Measurements from ENCODE around the gene SGMS1. TPM values are rescaled to one million over a fixed set of nuclear protein-coding genes. Genes with fewer than 3 reads are reported as not detected.
"Not testable (repeated sequence)": the region's sequence is repeated elsewhere in the genome, so short reads cannot be mapped to it uniquely, and the experiment has no call there.

SGMS1 gene
- total RNA-seq, 2 experiments from 2014 or later = 7.5 to 9.0 TPM

GRCh38 chr10:50358411-50358810 is 265.3 kb downstream of the SGMS1 start:
- Mint-ChIP-seq H3K9me3 (ENCODE audit: low read depth) (peaks cover 9% of the 10 kb centered on the region), H3K27me3 (no peaks in the 10 kb centered on the region), H3K36me3 (ENCODE audit: low read depth) (peaks cover 23% of the 10 kb centered on the region), H3K27ac (no peak overlapping the region), H3K4me3 (no peak overlapping the region), H3K4me1 (peaks cover 10% of the 10 kb centered on the region)
- no peak for DNase-seq
- no peak for ATAC-seq
- ChIA-PET POLR2A (no interaction called here), CTCF (interaction anchor here (0.8 kb wide), 1 partner anchor 27 kb away, joined by 3 read pairs; no protein-coding TSS in a partner anchor)
- intact Hi-C loops (cut with DNase I, micrococcal nuclease) = no loop called here

- POLR2A ChIA-PET; CTCF ChIA-PET; H3K9me3 Mint-ChIP-seq (ENCODE audit: low read depth); ATAC-seq; H3K4me1 Mint-ChIP-seq; intact Hi-C loops (cut with DNase I, micrococcal nuclease); DNase-seq; H3K27ac Mint-ChIP-seq; H3K27me3 Mint-ChIP-seq; H3K4me3 Mint-ChIP-seq: not testable (repeated sequence)
- peaks cover 20% of the 10 kb centered on the region for H3K36me3 Mint-ChIP-seq (ENCODE audit: low read depth)
These were observed 267.3 kb downstream of the SGMS1 start for GRCh38 chr10:50356481-50356832.

GRCh38 chr10:50355693-50356480 is 267.9 kb downstream of the SGMS1 start:
- H3K4me1 Mint-ChIP-seq; POLR2A ChIA-PET; H3K4me3 Mint-ChIP-seq; DNase-seq; CTCF ChIA-PET; ATAC-seq; H3K27ac Mint-ChIP-seq; H3K9me3 Mint-ChIP-seq (ENCODE audit: low read depth); H3K27me3 Mint-ChIP-seq; intact Hi-C loops (cut with DNase I, micrococcal nuclease): not testable (repeated sequence)
- H3K36me3 Mint-ChIP-seq (ENCODE audit: low read depth) = peaks cover 24% of the 10 kb centered on the region

- Mint-ChIP-seq H3K27ac (no peak overlapping the region), H3K4me3 (no peak overlapping the region), H3K36me3 (ENCODE audit: low read depth) (peaks cover 36% of the 10 kb centered on the region), H3K9me3 (ENCODE audit: low read depth) (peaks cover 15% of the 10 kb centered on the region), H3K27me3 (no peaks in the 10 kb centered on the region), H3K4me1 (peaks cover 10% of the 10 kb centered on the region)
- CTCF ChIA-PET = no interaction called here
- intact Hi-C loops (cut with DNase I, micrococcal nuclease) = no loop called here
- no peak for DNase-seq
- no peak for ATAC-seq
- POLR2A ChIA-PET = interaction anchor here (0.5 kb wide), 1 partner anchor 115 kb away, joined by 3 read pairs; no protein-coding TSS in a partner anchor
These were observed 272.1 kb downstream of the SGMS1 start for GRCh38 chr10:50351483-50352146.

- DNase-seq (no peak), ATAC-seq (no peak)
- no peaks in the 10 kb centered on the region for H3K27me3 Mint-ChIP-seq
- H3K9me3 Mint-ChIP-seq (ENCODE audit: low read depth) = peaks cover 15% of the 10 kb centered on the region
- CTCF ChIA-PET = no interaction called here
- H3K4me1 Mint-ChIP-seq = peaks cover 10% of the 10 kb centered on the region
- H3K27ac Mint-ChIP-seq = no peak overlapping the region
- POLR2A ChIA-PET = no interaction called here
- no peak overlapping the region for H3K4me3 Mint-ChIP-seq
- H3K36me3 Mint-ChIP-seq (ENCODE audit: low read depth) = peaks cover 33% of the 10 kb centered on the region
- intact Hi-C loops (cut with DNase I, micrococcal nuclease) = no loop called here
These were observed 273.4 kb downstream of the SGMS1 start for GRCh38 chr10:50350366-50350765.

GRCh38 chr10:50349554-50349953 is 274.2 kb downstream of the SGMS1 start:
- no peak overlapping the region for H3K4me3 Mint-ChIP-seq
- no peak for DNase-seq
- ChIA-PET POLR2A (no interaction called here), CTCF (interaction anchor here (0.6 kb wide), 1 partner anchor 78 kb away, joined by 3 read pairs; no protein-coding TSS in a partner anchor)
- intact Hi-C loops (cut with DNase I, micrococcal nuclease) = no loop called here
- peaks cover 27% of the 10 kb centered on the region for H3K36me3 Mint-ChIP-seq (ENCODE audit: low read depth)
- H3K27me3 Mint-ChIP-seq = no peaks in the 10 kb centered on the region
- H3K9me3 Mint-ChIP-seq (ENCODE audit: low read depth) = peaks cover 12% of the 10 kb centered on the region
- H3K4me1 Mint-ChIP-seq = peaks cover 10% of the 10 kb centered on the region
- no peak for ATAC-seq
- H3K27ac Mint-ChIP-seq = no peak overlapping the region

- intact Hi-C loops (cut with DNase I, micrococcal nuclease) = no loop called here
- H3K4me1 Mint-ChIP-seq = peaks cover 10% of the 10 kb centered on the region
- DNase-seq (no peak), ATAC-seq (no peak)
- ChIA-PET POLR2A (no interaction called here), CTCF (interaction anchor here (0.6 kb wide), 1 partner anchor 74 kb away, joined by 3 read pairs; no protein-coding TSS in a partner anchor)
- H3K4me3 Mint-ChIP-seq = no peak overlapping the region
- peaks cover 33% of the 10 kb centered on the region for H3K36me3 Mint-ChIP-seq (ENCODE audit: low read depth)
- H3K27me3 Mint-ChIP-seq = no peaks in the 10 kb centered on the region
- no peak overlapping the region for H3K27ac Mint-ChIP-seq
- peaks cover 12% of the 10 kb centered on the region for H3K9me3 Mint-ChIP-seq (ENCODE audit: low read depth)
These were observed 276.4 kb downstream of the SGMS1 start for GRCh38 chr10:50347394-50347802.

GRCh38 chr10:50346942-50347341 is 276.8 kb downstream of the SGMS1 start:
- CTCF ChIA-PET = interaction anchor here (0.6 kb wide), 1 partner anchor 1860 kb away, joined by 3 read pairs; no protein-coding TSS in a partner anchor
- H3K4me1 Mint-ChIP-seq = peaks cover 10% of the 10 kb centered on the region
- no peak overlapping the region for H3K4me3 Mint-ChIP-seq
- POLR2A ChIA-PET = no interaction called here
- DNase-seq = no peak
- intact Hi-C loops (cut with DNase I, micrococcal nuclease) = no loop called here
- no peaks in the 10 kb centered on the region for H3K27me3 Mint-ChIP-seq
- H3K36me3 Mint-ChIP-seq (ENCODE audit: low read depth) = peaks cover 36% of the 10 kb centered on the region
- H3K9me3 Mint-ChIP-seq (ENCODE audit: low read depth) = peaks cover 12% of the 10 kb centered on the region
- no peak for ATAC-seq
- H3K27ac Mint-ChIP-seq = no peak overlapping the region

GRCh38 chr10:50345545-50345944 is 278.2 kb downstream of the SGMS1 start:
- no peaks in the 10 kb centered on the region for H3K27me3 Mint-ChIP-seq
- DNase-seq (no peak), ATAC-seq (no peak)
- H3K4me1 Mint-ChIP-seq = peaks cover 10% of the 10 kb centered on the region
- no peak overlapping the region for H3K27ac Mint-ChIP-seq
- POLR2A ChIA-PET = no interaction called here
- CTCF ChIA-PET = no interaction called here
- H3K9me3 Mint-ChIP-seq (ENCODE audit: low read depth) = peaks cover 8% of the 10 kb centered on the region
- intact Hi-C loops (cut with DNase I, micrococcal nuclease) = no loop called here
- H3K4me3 Mint-ChIP-seq = no peak overlapping the region
- H3K36me3 Mint-ChIP-seq (ENCODE audit: low read depth) = peaks cover 27% of the 10 kb centered on the region

- CTCF ChIA-PET = interaction anchor here (1.3 kb wide), 1 partner anchor 18 kb away, joined by 4 read pairs; no protein-coding TSS in a partner anchor
- H3K4me1 Mint-ChIP-seq = peaks cover 10% of the 10 kb centered on the region
- POLR2A ChIA-PET = interaction anchor here (0.6 kb wide), 1 partner anchor 21 kb away, joined by 7 read pairs; no protein-coding TSS in a partner anchor
These were observed 279.9 kb downstream of the SGMS1 start for GRCh38 chr10:50343702-50344331.

GRCh38 chr10:50341987-50342386 is 281.8 kb downstream of the SGMS1 start:
- Mint-ChIP-seq H3K27me3 (no peaks in the 10 kb centered on the region), H3K36me3 (ENCODE audit: low read depth) (peaks cover 25% of the 10 kb centered on the region), H3K9me3 (ENCODE audit: low read depth) (no peaks in the 10 kb centered on the region), H3K4me1 (no peaks in the 10 kb centered on the region), H3K4me3 (no peak overlapping the region), H3K27ac (no peak overlapping the region)
- intact Hi-C loops (cut with DNase I, micrococcal nuclease) = no loop called here
- DNase-seq (no peak), ATAC-seq (no peak)
- POLR2A ChIA-PET = no interaction called here
- CTCF ChIA-PET = interaction anchor here (0.6 kb wide), 1 partner anchor 19 kb away, joined by 3 read pairs; no protein-coding TSS in a partner anchor

More at GRCh38 chr10:50343702-50344331, 279.9 kb downstream of the SGMS1 start:
- DNase-seq (no peak), ATAC-seq (no peak)
- Mint-ChIP-seq H3K27ac (no peak overlapping the region), H3K9me3 (ENCODE audit: low read depth) (no peaks in the 10 kb centered on the region), H3K27me3 (no peaks in the 10 kb centered on the region), H3K4me3 (no peak overlapping the region), H3K36me3 (ENCODE audit: low read depth) (peaks cover 21% of the 10 kb centered on the region)
- intact Hi-C loops (cut with DNase I, micrococcal nuclease) = no loop called here
